Neural crest cell (in vitro differentiated cells): Measurements from ENCODE around the gene RNF17. TPM values are rescaled to one million over a fixed set of nuclear protein-coding genes. Genes with fewer than 3 reads are reported as not detected.
"Not testable (repeated sequence)": the region's sequence is repeated elsewhere in the genome, so short reads cannot be mapped to it uniquely, and the experiment has no call there.

Source experiments
- DNase-seq: peaks from one replicate; pipeline ENCODE4 v3.0.0; 2021; ENCODE audit warnings: low read depth, mixed read lengths, low spot score
- H3K27ac Mint-ChIP-seq: one replicate; pipeline ENCODE4 v1.8.0; 2021; ENCODE audit warnings: mild to moderate bottlenecking, mixed read lengths; ENCODE audit not compliant: unreplicated experiment
- H3K27me3 Mint-ChIP-seq: 2 replicates; pipeline ENCODE4 v1.8.0; 2021; ENCODE audit warnings: low read depth, mild to moderate bottlenecking, mixed read lengths
- H3K36me3 Mint-ChIP-seq: 2 replicates; pipeline ENCODE4 v1.8.0; 2021; ENCODE audit warnings: low read depth, mild to moderate bottlenecking, mixed read lengths
- H3K4me1 Mint-ChIP-seq: 2 replicates; pipeline ENCODE4 v1.8.0; 2021; ENCODE audit warnings: mixed read lengths
- H3K4me3 Mint-ChIP-seq: one replicate; pipeline ENCODE4 v1.8.0; 2021; ENCODE audit warnings: mild to moderate bottlenecking, mixed read lengths
- H3K9me3 Mint-ChIP-seq: 2 replicates; pipeline ENCODE4 v1.8.0; 2021; ENCODE audit warnings: mixed read lengths
- total RNA-seq: library from RNA; stranded (reverse); gene quantifications from 2 replicates; pipeline ENCODE4 v1.2.1, GENCODE V29; 2021
- TF ChIP-seq, protein P1 (sequence below): fragments of 200-600 bp; sonication (generic); conservative IDR thresholded peaks from 2 replicates; pipeline ENCODE4 v1.5.0; 2021; ENCODE audit warnings: antibody characterized with exemption, mild to moderate bottlenecking

RNF17 gene
- total RNA-seq, 1 donor from 2014 or later, result not detected

- Mint-ChIP-seq H3K27me3 (no peaks in the 10 kb centered on the region), H3K4me1 (no peaks in the 10 kb centered on the region), H3K9me3 (peaks cover 4% of the 10 kb centered on the region), H3K36me3 (no peaks in the 10 kb centered on the region), H3K4me3 (no peak overlapping the region), H3K27ac (no peak overlapping the region)
- TF ChIP-seq, protein P1, sequence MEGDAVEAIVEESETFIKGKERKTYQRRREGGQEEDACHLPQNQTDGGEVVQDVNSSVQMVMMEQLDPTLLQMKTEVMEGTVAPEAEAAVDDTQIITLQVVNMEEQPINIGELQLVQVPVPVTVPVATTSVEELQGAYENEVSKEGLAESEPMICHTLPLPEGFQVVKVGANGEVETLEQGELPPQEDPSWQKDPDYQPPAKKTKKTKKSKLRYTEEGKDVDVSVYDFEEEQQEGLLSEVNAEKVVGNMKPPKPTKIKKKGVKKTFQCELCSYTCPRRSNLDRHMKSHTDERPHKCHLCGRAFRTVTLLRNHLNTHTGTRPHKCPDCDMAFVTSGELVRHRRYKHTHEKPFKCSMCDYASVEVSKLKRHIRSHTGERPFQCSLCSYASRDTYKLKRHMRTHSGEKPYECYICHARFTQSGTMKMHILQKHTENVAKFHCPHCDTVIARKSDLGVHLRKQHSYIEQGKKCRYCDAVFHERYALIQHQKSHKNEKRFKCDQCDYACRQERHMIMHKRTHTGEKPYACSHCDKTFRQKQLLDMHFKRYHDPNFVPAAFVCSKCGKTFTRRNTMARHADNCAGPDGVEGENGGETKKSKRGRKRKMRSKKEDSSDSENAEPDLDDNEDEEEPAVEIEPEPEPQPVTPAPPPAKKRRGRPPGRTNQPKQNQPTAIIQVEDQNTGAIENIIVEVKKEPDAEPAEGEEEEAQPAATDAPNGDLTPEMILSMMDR, result peak; percentile 86
- DNase-seq, result peak; percentile 54
These were observed 36.0 kb upstream of the RNF17 start for GRCh38 chr13:24727731-24728601.

DNA sequence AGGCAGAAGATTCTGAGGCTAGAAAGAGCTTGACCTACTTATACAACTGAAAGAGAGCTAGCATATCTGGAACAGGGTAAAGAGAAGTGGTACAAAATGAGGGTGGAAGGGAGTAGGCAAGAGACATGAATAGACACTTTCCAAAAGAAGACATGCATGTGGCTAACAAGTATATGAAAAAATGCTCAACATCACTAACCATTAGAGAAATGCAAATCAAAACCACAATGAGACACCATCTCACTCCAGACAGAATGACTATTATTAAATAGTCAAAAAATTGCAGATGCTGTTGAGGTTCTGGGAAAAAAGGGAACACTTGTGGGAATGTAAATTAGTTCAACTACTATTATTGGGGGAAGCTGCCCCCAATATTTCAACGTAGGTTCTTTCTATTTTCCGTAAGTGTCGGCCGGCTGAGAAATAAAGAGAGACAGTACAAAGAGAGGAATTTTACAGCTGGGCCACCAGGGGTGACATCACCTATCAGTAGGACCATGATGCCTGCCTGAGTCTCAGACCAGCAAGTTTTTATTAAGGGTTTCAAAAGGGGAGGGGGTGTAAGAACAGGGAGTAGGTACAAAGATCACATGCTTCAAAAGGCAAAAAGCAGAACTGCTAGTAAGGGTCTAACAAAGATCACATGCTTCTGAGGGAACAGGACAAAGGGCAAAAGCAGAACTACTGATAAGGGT is 32.9 kb upstream of the RNF17 start:
- not testable (repeated sequence) for H3K27ac Mint-ChIP-seq, H3K36me3 Mint-ChIP-seq, DNase-seq, H3K9me3 Mint-ChIP-seq, H3K4me1 Mint-ChIP-seq, H3K4me3 Mint-ChIP-seq, H3K27me3 Mint-ChIP-seq

GRCh38 chr13:24734950-24735349 is 29.0 kb upstream of the RNF17 start:
- H3K27ac Mint-ChIP-seq, result no peak overlapping the region
- H3K4me3 Mint-ChIP-seq, result no peak overlapping the region
- no peaks in the 10 kb centered on the region for H3K4me1 Mint-ChIP-seq
- H3K36me3 Mint-ChIP-seq, result no peaks in the 10 kb centered on the region
- DNase-seq, result no peak
- no peaks in the 10 kb centered on the region for H3K27me3 Mint-ChIP-seq
- TF ChIP-seq, protein P1, result no peak
- peaks cover 4% of the 10 kb centered on the region for H3K9me3 Mint-ChIP-seq

GRCh38 chr13:24737042-24737441 is 26.9 kb upstream of the RNF17 start:
- no peaks in the 10 kb centered on the region for H3K27me3 Mint-ChIP-seq
- no peak overlapping the region for H3K4me3 Mint-ChIP-seq
- no peak for DNase-seq
- no peaks in the 10 kb centered on the region for H3K9me3 Mint-ChIP-seq
- TF ChIP-seq, protein P1, result no peak
- H3K36me3 Mint-ChIP-seq, result no peaks in the 10 kb centered on the region
- no peaks in the 10 kb centered on the region for H3K4me1 Mint-ChIP-seq
- no peak overlapping the region for H3K27ac Mint-ChIP-seq

DNA sequence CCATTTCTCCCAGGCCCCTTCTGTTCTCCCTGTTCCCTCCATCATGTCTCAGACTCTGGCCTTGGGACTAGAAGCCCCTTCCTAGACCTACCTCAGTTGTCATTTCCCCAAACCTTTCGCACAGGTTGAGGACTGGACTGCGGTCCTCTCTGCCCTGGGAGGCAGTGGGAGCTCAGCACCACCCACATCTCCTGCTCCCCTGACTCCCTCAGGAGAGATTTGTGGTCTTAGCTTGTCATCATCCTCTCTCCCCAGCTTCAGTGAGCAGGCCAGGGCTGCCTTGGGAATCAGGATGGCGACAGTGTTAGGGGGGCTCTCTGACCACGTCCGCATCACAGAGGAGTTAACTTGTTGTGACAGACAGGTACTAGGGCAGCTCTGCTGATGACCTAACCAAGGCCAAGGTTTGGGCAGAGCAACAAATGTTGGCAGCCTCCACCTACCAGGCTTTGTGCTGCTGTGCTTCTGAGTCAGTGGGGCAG is 25.6 kb upstream of the RNF17 start:
- H3K27me3 Mint-ChIP-seq, result peaks cover 9% of the 10 kb centered on the region
- TF ChIP-seq, protein P1, result no peak
- no peaks in the 10 kb centered on the region for H3K9me3 Mint-ChIP-seq
- H3K27ac Mint-ChIP-seq, result no peak overlapping the region
- no peak overlapping the region for H3K4me3 Mint-ChIP-seq
- no peaks in the 10 kb centered on the region for H3K36me3 Mint-ChIP-seq
- no peak for DNase-seq
- H3K4me1 Mint-ChIP-seq, result no peaks in the 10 kb centered on the region
